ENCODE data around the gene FBXL7.

The FBXL7 gene

DNA sequence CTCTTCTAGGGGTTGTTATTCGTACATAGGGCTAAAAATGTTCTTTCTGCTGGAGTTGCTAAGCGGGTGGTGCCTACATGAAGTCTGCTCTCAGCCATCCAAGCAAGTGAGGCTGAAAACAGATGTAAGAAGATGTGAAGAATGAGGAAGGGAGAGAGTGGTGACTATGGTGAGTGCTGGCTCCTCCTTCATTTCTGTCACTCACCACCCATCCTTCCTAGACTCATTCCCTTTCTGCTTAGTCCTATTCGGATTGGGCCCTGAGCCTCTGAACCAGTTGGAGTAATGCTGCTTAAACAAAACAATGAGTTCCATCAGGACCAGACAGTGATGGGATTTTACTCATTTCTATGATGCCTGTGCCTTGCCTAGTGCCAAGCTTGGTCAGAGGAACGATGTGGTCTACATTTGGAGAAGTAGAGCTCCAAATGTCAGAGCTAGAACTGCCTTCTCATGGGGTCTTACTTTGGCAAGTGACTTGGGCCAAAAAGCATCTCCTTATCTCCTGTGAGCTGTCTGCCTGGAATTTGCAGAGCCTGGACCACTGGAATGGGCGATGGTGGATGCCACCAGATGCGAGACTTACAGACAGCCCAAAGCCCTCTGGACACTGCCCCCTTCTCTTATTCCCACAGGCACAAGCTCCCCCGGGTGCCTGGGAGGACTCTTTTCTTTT is 192.9 kb downstream of the FBXL7 start:
- no peak for DNase-seq (ENCODE audit: low read depth)
- TF ChIP-seq, protein P1, sequence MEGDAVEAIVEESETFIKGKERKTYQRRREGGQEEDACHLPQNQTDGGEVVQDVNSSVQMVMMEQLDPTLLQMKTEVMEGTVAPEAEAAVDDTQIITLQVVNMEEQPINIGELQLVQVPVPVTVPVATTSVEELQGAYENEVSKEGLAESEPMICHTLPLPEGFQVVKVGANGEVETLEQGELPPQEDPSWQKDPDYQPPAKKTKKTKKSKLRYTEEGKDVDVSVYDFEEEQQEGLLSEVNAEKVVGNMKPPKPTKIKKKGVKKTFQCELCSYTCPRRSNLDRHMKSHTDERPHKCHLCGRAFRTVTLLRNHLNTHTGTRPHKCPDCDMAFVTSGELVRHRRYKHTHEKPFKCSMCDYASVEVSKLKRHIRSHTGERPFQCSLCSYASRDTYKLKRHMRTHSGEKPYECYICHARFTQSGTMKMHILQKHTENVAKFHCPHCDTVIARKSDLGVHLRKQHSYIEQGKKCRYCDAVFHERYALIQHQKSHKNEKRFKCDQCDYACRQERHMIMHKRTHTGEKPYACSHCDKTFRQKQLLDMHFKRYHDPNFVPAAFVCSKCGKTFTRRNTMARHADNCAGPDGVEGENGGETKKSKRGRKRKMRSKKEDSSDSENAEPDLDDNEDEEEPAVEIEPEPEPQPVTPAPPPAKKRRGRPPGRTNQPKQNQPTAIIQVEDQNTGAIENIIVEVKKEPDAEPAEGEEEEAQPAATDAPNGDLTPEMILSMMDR (IDR thresholded peaks at IDR 0.05; ENCODE audit: insufficient read depth, low read depth, low read length, missing control alignments): no peak
- no peak overlapping the region for H3K4me3 ChIP-seq (ENCODE audit: low read depth, low read length)

DNA sequence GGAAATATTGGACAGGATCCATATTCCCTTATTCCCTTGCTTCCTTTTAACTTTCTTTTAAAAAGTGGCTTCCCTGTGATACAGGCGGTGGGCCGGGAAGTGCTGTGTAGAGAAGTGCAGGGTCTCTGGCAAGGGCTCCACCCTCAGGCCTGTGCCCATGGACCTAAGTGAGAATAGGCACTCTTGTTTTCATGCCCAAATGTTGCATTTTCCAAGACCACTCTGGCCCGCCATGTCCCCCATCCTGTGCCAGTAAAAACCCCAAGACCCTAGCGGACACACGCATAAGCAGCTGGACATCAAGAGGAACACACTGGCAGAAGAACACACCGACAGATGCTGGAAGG is 193.4 kb downstream of the FBXL7 start:
- no peak overlapping the region for H3K4me3 ChIP-seq (ENCODE audit: low read depth, low read length)
- DNase-seq (ENCODE audit: low read depth): no peak
- TF ChIP-seq, protein P1 (IDR thresholded peaks at IDR 0.05; ENCODE audit: insufficient read depth, low read depth, low read length, missing control alignments): no peak

DNA sequence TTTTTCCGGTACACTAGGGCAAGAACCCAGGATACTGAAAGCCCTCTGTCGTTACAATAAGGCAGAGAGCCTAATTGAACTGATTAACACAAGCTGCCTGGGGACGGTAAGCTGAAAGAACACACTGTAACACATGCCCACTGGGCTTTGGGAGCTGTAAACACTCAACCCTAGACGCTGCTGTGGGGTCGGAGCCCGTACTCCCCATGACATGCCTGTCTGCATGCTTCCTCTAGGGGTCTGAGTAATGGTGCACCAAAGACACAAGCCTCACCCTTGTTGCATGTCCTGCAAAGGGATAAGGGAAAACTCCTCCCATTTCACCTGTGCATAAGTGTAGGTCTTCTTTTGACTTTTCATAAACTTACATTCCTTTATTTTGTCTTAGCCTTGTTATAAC is 194.0 kb downstream of the FBXL7 start:
- DNase-seq (ENCODE audit: low read depth): no peak
- H3K4me3 ChIP-seq (ENCODE audit: low read depth, low read length): no peak overlapping the region
- TF ChIP-seq, protein P1 (IDR thresholded peaks at IDR 0.05; ENCODE audit: insufficient read depth, low read depth, low read length, missing control alignments): no peak

DNA sequence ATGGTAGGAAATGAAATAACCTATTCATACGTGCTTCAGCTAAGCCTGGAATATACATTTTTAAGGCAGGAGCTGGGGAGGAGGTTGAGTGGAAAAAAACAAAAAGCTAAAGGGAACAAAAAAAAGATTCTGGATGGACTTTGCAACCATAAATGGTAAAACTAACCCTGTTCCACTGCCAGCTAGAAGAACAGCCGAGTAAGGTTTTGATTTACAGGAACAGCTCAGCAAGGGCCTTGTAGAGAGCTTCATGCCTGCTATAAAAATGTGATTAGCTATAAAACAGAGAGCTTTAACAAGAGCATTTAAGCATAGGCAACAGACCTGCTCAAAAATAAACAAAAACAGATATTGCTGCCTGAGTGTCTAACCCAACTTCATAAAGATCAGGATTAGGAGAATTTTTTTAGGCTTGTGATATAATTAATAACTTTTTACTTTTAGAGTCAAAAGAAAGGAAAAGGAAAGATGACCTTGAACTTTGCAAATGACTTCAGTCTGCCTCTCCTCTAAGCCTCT is 194.8 kb downstream of the FBXL7 start:
- TF ChIP-seq, protein P1 (IDR thresholded peaks at IDR 0.05; ENCODE audit: insufficient read depth, low read depth, low read length, missing control alignments): no peak
- no peak overlapping the region for H3K4me3 ChIP-seq (ENCODE audit: low read depth, low read length)
- no peak for DNase-seq (ENCODE audit: low read depth)

DNA sequence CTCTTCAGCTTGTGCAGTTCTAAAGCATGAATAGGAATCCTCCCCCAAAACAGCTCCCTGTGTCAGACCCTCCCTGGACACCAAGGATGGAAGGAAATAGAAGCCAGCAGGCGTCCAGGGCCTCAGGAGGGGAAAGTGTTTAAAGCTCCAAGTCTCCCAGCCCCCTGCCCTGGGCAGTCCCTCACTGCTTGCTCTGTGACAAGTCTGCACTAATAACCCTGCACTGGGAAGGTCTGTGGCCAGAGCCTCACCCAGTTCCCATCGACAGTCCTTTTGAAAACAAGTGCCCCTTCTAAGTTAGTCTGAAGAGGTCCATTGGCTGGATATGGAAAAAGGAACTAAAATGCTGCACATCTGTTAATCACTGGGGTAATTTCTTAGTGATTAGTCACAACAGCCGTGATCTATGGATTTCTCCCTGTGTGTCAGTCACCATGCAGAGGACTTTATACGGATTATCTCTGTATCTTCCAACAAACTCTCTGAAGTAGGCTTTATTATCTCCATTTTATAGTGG is 195.3 kb downstream of the FBXL7 start:
- DNase-seq (ENCODE audit: low read depth): no peak
- H3K4me3 ChIP-seq (ENCODE audit: low read depth, low read length): no peak overlapping the region
- TF ChIP-seq, protein P1 (IDR thresholded peaks at IDR 0.05; ENCODE audit: insufficient read depth, low read depth, low read length, missing control alignments): no peak

DNA sequence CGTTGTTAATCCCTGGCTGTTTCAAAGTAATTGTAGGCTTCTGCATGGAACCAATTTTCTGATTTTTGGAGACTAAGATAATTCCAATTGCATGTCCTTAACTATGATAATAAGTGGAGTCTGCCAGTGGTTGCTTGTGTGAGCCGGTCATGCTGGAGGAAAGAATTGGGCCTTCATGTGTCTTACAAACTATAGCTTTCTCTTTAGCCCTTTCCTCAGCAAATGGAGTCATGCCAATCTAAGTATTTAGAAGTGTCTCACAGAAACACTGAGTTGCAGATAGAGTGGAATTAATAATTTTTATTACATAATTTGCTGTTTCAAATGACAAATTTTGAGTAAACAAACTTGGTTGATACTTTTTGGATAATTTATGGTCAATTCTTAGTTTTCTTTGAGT is 200.4 kb downstream of the FBXL7 start:
- H3K4me3 ChIP-seq (ENCODE audit: low read depth, low read length): no peak overlapping the region
- no peak for DNase-seq (ENCODE audit: low read depth)
- TF ChIP-seq, protein P1 (IDR thresholded peaks at IDR 0.05; ENCODE audit: insufficient read depth, low read depth, low read length, missing control alignments): no peak

DNA sequence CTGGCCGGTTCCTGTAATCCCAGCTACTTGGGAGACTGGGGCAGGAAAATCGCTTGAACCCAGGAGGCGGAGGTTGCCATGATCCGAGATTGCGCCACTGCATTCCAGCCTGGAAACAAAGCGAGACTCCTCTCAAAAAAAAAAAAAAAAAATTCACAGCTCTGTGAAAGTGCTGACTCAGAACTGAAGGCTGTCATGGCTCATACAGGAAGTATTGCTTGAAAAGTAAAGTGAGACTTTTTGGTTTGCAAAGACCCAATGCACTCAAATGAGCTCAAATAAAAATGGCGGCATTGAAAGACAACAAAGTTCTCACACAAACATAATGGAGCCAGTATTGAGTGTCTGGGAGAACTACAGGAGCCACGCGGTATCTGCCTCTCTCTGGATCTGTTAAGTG is 202.1 kb downstream of the FBXL7 start:
- DNase-seq (ENCODE audit: low read depth): peak; percentile 28
- TF ChIP-seq, protein P1 (IDR thresholded peaks at IDR 0.05; ENCODE audit: insufficient read depth, low read depth, low read length, missing control alignments): no peak
- no peak overlapping the region for H3K4me3 ChIP-seq (ENCODE audit: low read depth, low read length)

Data from GM12865 (cell line).